ENCODE measurements around the gene LAMB4.

Gene LAMB4

DNA sequence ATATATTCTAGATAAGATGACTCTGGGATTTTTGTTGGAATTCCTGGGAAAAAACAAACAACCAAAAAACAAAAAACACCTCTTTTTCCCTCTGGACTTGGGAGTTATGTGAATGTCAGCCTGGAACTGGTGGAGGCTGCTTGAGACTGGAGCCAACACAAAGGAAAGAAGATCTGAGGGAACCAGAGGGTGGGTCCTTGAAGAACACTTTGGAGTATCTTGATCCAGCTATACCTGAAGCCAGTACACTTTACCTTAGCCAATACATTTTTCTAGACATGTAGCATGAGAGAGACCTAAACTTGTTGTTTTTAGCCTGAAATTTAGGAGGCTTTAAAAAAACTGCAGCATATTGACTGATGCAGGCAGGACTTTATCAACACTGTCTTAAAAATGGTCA is 121.3 kb downstream of the LAMB4 start:
- Histone ChIP-seq H3K9ac (ENCODE audit: low read length) (no peak overlapping the region), H3K27me3 (replicated peaks; ENCODE audit: control insufficient read depth, insufficient read depth, low read length) (no peaks in the 10 kb centered on the region), H3K36me3 (ENCODE audit: control insufficient read depth, insufficient read depth, low read length, severe bottlenecking) (no peaks in the 10 kb centered on the region), H3K9me3 (ENCODE audit: control insufficient read depth, low read length) (no peaks in the 10 kb centered on the region), H3K4me1 (ENCODE audit: control insufficient read depth, insufficient read depth, low read length) (peaks cover 30% of the 10 kb centered on the region), H3K4me3 (ENCODE audit: low read length) (no peak overlapping the region)
- DNase-seq (ENCODE audit: low read depth): no peak

DNA sequence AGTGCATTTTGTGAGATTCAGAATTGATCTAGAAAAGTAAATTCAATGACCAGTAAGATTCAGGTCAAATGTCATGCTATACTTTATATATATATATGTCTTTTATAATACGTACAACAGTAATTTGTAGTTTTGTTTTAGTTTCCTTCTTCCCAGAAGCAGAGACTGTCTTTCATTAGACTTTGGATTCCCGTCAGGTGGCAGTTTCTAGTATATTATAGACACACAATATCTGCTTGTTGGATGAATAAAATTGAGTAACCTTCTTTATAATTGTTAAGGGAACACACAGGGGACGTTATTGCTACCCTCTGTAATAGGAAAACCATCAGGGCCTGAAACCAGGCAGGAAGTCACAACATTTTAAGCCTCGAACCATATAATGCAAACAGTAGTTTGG is 121.9 kb downstream of the LAMB4 start:
- Histone ChIP-seq H3K9me3 (ENCODE audit: control insufficient read depth, low read length) (no peaks in the 10 kb centered on the region), H3K36me3 (ENCODE audit: control insufficient read depth, insufficient read depth, low read length, severe bottlenecking) (no peaks in the 10 kb centered on the region), H3K27me3 (replicated peaks; ENCODE audit: control insufficient read depth, insufficient read depth, low read length) (no peaks in the 10 kb centered on the region), H3K9ac (ENCODE audit: low read length) (no peak overlapping the region), H3K4me1 (ENCODE audit: control insufficient read depth, insufficient read depth, low read length) (peaks cover 32% of the 10 kb centered on the region), H3K4me3 (ENCODE audit: low read length) (no peak overlapping the region)
- DNase-seq (ENCODE audit: low read depth): no peak

DNA sequence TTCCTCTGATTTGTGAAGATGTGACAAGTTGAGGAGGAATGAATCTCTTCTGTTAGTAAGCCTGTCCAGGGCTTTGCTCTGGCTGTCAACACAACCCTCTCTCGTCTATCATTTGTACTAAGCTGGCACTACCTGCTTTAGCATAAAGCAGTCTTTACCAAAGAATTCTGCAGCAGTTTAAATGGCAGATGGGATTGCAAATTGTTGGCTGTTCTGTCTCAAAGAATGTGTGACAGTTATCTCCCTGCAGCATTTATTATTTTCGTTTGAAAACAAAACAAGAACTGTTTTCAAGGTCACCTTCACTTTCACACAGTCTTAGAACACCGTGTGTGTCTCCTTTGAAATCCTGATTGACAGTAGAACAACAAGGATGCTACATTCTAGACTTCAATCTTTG is 122.4 kb downstream of the LAMB4 start:
- Histone ChIP-seq H3K4me1 (ENCODE audit: control insufficient read depth, insufficient read depth, low read length) (peaks cover 29% of the 10 kb centered on the region), H3K9ac (ENCODE audit: low read length) (no peak overlapping the region), H3K9me3 (ENCODE audit: control insufficient read depth, low read length) (no peaks in the 10 kb centered on the region), H3K4me3 (ENCODE audit: low read length) (no peak overlapping the region), H3K27me3 (replicated peaks; ENCODE audit: control insufficient read depth, insufficient read depth, low read length) (no peaks in the 10 kb centered on the region), H3K36me3 (ENCODE audit: control insufficient read depth, insufficient read depth, low read length, severe bottlenecking) (no peaks in the 10 kb centered on the region)
- DNase-seq (ENCODE audit: low read depth): no peak

DNA sequence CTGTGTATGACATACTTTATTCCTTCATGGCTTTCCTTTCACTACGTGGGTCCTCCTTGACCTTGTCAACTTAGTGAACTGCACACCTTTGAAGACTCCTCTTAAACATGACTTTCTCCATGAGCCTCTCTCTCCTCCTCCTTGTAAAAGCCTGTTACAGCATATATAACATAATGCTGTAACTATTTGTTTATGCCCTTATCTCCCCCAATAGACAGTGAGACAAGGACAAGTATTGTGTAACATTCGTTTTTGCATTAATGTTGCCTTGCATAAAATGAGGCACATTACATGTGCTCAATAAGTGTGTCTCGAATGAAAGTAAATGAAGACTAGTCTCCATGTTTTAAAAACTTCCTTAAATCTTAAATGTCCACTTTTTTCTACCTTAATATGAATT is 122.9 kb downstream of the LAMB4 start:
- H3K4me3 ChIP-seq (ENCODE audit: low read length): no peak overlapping the region
- H3K9ac ChIP-seq (ENCODE audit: low read length): no peak overlapping the region
- DNase-seq (ENCODE audit: low read depth): no peak
- H3K9me3 ChIP-seq (ENCODE audit: control insufficient read depth, low read length): no peaks in the 10 kb centered on the region
- H3K36me3 ChIP-seq (ENCODE audit: control insufficient read depth, insufficient read depth, low read length, severe bottlenecking): no peaks in the 10 kb centered on the region
- H3K4me1 ChIP-seq (ENCODE audit: control insufficient read depth, insufficient read depth, low read length): peaks cover 24% of the 10 kb centered on the region
- H3K27me3 ChIP-seq (replicated peaks; ENCODE audit: control insufficient read depth, insufficient read depth, low read length): no peaks in the 10 kb centered on the region

DNA sequence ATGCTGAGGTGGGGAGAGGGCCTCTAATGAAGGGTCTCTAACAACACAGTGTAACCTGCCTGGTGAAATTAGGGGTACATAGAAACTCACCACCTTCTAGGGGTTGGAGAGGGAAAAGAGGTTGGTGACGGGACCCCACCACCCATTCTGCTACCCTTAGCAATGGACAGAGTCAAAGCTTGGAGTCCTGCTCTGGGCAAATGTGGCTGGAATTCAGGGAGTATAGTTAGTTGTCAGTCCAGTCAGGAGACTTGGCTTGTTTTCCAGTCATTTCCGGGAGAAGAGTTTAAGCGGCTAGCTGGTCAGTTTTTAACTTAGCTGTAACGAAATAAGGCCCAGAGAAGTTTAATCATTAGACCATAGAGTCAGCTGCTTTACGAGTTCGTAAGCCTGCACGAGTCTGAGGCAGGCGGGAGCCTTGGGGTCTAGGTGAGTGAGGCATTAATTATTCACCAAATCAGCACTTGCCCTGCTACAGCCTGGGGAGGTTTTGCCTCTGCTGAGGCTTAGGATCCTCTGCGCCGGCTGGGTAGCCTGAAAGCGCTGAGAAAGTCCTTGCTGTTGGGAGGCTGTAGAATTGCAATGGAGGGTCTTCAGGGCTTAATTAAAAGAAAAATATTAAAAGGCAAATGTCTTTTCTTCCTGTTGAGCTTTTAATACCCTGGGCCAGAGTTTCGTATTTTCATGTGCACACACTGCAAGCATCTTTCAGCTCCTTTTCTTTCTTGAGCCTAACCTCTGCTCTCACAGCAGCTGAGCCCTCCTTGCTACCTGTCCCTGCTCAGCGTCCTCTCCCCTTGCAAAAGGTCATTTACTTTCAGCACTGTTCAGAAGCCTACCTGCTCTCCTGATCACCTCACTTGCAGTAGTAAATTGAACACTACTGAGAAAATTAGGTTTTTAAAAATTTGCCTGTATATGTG is 125.7 kb downstream of the LAMB4 start:
- no peaks in the 10 kb centered on the region for H3K27me3 ChIP-seq (replicated peaks; ENCODE audit: control insufficient read depth, insufficient read depth, low read length)

DNA sequence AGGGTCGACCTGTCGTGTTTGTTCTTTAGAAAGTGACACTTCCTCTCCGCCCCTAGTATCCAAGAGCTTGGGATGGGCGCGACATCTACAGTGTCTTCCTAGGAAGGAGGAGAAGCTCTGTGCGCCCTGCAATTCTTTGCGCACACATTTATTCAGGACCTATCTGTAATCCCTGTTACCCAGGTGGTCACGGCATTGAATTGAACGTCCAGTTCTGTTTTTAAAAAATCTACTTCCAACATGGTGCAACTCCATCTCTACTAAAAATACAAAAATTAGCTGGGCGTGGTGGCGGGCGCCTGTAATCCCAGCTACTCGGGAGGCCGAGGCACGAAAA is 126.6 kb downstream of the LAMB4 start:
- Histone ChIP-seq H3K9ac (ENCODE audit: low read length) (peak overlapping the region; percentile 96), H3K36me3 (ENCODE audit: control insufficient read depth, insufficient read depth, low read length, severe bottlenecking) (peaks cover 17% of the 10 kb centered on the region), H3K4me3 (ENCODE audit: low read length) (peak overlapping the region; percentile 94), H3K27me3 (replicated peaks; ENCODE audit: control insufficient read depth, insufficient read depth, low read length) (no peaks in the 10 kb centered on the region), H3K4me1 (ENCODE audit: control insufficient read depth, insufficient read depth, low read length) (peaks cover 42% of the 10 kb centered on the region), H3K9me3 (ENCODE audit: control insufficient read depth, low read length) (no peaks in the 10 kb centered on the region)
- no peak for DNase-seq (ENCODE audit: low read depth)

More for the DNA sequence above, 125.7 kb downstream of the LAMB4 start:
- H3K36me3 ChIP-seq (ENCODE audit: control insufficient read depth, insufficient read depth, low read length, severe bottlenecking): peaks cover 10% of the 10 kb centered on the region
- H3K9me3 ChIP-seq (ENCODE audit: control insufficient read depth, low read length): no peaks in the 10 kb centered on the region
- peaks cover 34% of the 10 kb centered on the region for H3K4me1 ChIP-seq (ENCODE audit: control insufficient read depth, insufficient read depth, low read length)
- DNase-seq (ENCODE audit: low read depth): no peak
- H3K4me3 ChIP-seq (ENCODE audit: low read length): no peak overlapping the region
- H3K9ac ChIP-seq (ENCODE audit: low read length): peak overlapping the region; percentile 38

DNA sequence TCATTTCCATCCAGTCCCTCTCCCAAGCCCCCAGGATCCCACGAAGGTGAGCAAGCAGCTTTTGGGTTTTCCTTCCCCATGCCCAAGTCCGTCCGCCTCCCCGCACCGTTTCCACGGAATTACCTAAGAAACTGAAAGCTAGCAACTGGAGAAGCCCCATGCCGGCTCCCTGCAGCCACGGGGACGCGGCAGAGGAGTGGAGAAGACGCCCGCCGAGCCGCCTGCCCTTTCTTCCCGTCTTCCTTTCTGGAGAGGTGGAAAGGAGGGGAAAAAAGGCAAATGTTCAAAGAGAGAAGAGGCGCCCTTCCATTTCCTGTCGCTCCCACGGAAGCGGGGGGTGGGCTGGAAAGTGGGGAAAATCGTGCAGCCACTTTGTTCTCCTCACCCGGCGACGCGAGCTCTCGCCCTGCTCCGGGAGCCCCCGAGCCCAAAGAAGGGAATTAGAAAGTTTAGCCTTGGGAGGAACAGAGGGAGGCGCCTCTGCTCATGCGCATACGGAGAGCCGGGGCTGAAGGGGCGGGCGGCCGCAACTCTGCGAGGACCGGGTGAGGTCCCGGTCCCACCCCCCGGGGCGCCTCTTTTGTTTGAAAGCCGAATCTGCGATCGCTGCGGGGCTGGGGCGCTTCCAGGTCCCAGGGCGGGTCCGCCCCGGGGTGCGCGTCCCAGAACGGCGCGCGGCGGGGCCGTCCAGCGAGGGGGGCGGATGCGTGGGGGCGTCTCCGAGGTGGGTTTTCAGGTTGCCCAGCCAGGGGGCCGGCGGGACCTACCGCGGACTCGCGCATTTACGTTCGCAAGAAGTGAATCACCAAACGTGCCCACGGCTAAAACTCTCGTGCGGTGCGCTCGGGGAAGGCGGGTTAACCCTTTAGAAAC is 127.2 kb downstream of the LAMB4 start, which contains the start of gene LAMB1:
LAMB1 (minus strand) TSS at position 436 of the 873 bp plus-strand sequence; CDS start at position 160, 276 bp downstream.
- Histone ChIP-seq H3K27me3 (replicated peaks; ENCODE audit: control insufficient read depth, insufficient read depth, low read length) (no peaks in the 10 kb centered on the region), H3K9me3 (ENCODE audit: control insufficient read depth, low read length) (no peaks in the 10 kb centered on the region), H3K9ac (ENCODE audit: low read length) (peak within 1 kb of the TSS; percentile 96), H3K4me1 (ENCODE audit: control insufficient read depth, insufficient read depth, low read length) (peaks cover 42% of the 10 kb centered on the region), H3K36me3 (ENCODE audit: control insufficient read depth, insufficient read depth, low read length, severe bottlenecking) (peaks cover 23% of the 10 kb centered on the region), H3K4me3 (ENCODE audit: low read length) (peak within 1 kb of the TSS; percentile 94)
- DNase-seq (ENCODE audit: low read depth): peak; percentile 89

DNA sequence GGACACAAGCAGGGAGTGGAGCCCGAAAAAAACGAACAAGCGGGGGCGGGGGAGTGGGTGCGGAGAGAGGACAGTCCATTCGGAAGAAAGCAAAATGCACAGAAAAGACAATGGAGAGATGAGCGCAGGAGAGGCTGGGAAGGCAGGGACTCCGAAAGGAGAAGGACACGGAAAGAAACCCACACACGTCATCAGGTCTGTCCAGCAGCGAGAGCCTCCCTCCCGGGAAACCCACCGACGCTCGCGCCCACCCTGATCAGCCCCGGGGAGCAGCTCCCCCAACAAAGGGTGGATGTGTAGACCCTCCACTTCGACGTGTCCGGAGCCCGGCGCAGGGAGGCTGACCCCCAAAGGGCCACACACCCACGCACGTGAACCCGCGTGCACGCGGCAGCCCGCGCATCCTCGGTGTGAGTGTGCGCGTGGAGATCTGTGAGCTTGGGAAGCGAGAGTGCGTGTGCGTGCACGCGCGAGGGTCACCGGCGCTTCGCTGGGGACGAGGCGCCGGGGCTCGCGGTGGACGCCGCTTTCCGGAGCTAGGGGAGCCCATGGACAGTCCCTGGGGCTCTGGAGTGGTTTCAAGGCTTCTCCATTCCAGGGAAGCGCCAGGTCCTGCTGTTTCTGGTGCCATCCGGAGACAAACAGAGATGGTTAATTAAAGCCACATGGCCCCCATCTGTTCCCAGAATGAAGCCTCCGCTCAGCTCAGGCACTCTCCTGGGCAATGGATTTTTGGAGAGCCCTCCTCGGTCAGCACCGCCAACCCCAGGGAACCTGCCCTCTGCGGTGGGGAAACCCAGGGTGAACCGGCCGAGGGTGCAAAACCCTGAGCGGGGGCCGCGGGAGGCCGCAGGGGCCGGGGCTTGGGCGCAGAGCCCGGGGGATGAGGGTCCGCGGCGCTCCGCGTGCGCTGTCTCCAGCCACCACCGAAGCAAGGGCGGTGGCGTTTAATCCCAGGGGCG is 128.1 kb downstream of the LAMB4 start:
- peak overlapping the region; percentile 96 for H3K9ac ChIP-seq (ENCODE audit: low read length)
- H3K9me3 ChIP-seq (ENCODE audit: control insufficient read depth, low read length): no peaks in the 10 kb centered on the region
- peaks cover 42% of the 10 kb centered on the region for H3K4me1 ChIP-seq (ENCODE audit: control insufficient read depth, insufficient read depth, low read length)
- H3K4me3 ChIP-seq (ENCODE audit: low read length): peak overlapping the region; percentile 94
- DNase-seq (ENCODE audit: low read depth): peak; percentile 69
- H3K36me3 ChIP-seq (ENCODE audit: control insufficient read depth, insufficient read depth, low read length, severe bottlenecking): peaks cover 32% of the 10 kb centered on the region
- H3K27me3 ChIP-seq (replicated peaks; ENCODE audit: control insufficient read depth, insufficient read depth, low read length): no peaks in the 10 kb centered on the region

DNA sequence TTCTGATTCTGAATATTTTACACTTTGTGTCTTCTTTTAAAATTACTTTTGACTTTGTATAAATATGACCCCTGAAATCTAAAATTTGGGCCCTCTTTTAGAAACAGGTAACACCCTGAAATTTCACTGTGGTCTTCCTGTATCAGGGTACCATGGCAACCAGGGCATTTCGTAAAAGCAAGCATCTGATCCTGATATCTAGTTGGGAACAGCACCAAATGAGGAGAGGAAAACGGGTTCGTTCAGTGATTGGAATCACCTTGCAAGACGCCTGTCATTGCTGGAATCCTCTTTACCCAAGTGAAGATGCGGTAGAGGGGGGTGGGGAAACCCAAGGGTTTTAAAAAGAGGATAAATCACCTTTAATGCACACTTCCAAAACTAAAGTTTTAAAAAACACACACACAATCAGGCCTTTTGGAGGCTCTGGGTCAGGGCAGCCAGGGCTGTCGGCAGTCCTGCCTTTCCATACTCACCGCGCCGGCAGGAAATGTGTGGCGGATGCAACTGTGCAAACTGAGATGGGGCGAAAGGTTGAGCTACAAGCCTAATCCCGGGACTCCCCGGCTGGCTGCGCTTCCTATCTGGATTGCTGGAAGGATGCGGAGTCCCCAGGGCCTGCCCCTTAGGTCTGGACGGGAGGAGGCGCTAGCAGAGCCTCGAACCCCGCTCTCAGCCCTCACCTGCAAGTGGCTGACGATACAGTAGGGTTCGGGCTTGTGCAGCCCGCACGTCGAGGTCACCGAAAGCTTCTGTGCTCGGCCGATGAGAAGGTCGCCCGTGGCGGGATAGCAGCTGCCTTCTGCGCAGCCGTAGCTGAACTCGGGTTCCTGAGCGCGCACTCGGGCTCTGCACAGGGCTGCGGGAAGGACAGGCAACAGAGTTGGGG is 129.0 kb downstream of the LAMB4 start:
- DNase-seq (ENCODE audit: low read depth): peak; percentile 47
- H3K9ac ChIP-seq (ENCODE audit: low read length): peak overlapping the region; percentile 96
- H3K4me3 ChIP-seq (ENCODE audit: low read length): peak overlapping the region; percentile 94
- no peaks in the 10 kb centered on the region for H3K9me3 ChIP-seq (ENCODE audit: control insufficient read depth, low read length)
- H3K36me3 ChIP-seq (ENCODE audit: control insufficient read depth, insufficient read depth, low read length, severe bottlenecking): peaks cover 41% of the 10 kb centered on the region
- H3K27me3 ChIP-seq (replicated peaks; ENCODE audit: control insufficient read depth, insufficient read depth, low read length): no peaks in the 10 kb centered on the region
- H3K4me1 ChIP-seq (ENCODE audit: control insufficient read depth, insufficient read depth, low read length): peaks cover 50% of the 10 kb centered on the region

All from adipocyte (in vitro differentiated cells).